GM11168 (cell line): Measurements from ENCODE around the gene IMMP2L.

Source experiments
- in situ Hi-C: fragments of 300-500 bp; cut with MboI; formaldehyde crosslinking; loops from one replicate; pipeline ENCODE4 v1.12.0; 2022; ENCODE audit warnings: low sequenced_read_pairs; ENCODE audit not compliant: unreplicated experiment

Gene IMMP2L

DNA sequence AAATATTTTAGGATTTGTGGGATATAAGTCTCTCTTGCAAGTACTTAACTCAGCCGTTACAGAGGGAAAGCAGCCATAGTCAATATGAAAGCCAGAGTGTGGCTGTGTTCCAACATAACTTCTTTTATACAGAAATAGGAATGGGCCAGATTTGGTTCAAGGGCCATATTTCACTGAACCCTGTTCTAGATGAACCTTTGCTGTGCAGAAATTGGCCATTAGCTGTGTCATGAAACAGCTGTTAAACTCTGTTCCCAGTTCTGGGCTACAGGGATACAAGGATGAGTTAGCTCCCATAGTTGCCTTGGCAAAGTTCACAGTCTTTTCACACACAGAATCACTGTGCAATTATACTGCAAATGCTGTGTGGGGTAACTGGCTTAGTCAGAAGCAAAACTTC lies 685.3 kb downstream of the IMMP2L start:
- in situ Hi-C loops = no loop called here

DNA sequence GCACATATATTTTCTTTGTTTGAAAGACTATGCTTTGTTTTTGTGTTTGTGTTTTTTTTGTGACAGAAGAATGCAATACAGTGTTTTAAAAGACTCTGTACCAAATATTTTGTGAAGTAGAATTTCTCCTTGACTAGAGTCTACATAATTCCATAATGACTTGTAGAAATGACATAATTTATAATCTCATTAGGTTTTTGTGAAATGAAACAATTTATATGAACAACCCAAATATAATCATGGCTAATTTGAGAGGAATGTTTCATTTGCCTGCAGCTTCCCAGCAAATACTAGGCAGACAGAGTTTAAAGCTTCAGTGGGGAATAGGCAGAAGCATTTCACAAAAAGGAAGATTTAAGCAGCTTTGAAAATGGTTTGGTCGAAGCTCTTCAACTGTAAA lies 686.9 kb downstream of the IMMP2L start:
- in situ Hi-C loops = no loop called here

DNA sequence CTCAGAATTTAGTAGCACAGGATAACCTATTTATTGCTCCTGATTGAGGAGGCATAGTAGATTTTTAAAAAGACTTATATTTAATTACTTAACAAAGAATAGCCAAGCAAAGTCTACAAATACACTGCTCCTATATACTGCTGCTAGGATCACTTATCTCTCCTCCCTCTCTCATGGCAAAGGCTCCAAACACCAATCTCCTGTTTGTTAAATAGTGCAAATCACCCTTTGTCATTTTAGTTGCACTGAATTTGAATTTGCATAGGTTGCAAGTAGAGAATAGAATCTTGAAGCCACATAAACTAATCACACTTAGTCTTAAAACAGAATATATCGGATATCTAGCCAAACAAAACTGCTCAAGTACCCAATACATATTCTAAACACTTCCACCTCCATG lies 690.4 kb downstream of the IMMP2L start:
- in situ Hi-C loops = no loop called here

DNA sequence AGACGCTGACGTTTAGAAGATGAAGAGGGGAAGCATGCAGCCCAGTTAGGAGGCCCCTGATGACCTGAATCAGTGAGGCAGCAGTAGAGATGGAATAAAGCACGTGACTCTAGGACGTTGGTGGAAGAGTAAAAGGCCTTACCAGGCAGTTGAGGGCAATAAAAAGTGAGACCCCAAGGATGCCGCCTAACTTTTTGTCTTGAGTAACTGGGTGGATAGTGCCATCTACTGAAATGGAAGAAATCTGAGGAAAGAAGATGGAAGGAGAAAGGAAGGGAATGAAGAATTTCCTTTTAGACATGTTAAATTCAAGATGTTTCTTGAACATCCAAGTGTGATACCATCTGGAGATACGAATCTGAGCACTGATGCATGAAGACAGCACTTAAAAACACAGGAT lies 691.4 kb downstream of the IMMP2L start:
- in situ Hi-C loops = no loop called here

DNA sequence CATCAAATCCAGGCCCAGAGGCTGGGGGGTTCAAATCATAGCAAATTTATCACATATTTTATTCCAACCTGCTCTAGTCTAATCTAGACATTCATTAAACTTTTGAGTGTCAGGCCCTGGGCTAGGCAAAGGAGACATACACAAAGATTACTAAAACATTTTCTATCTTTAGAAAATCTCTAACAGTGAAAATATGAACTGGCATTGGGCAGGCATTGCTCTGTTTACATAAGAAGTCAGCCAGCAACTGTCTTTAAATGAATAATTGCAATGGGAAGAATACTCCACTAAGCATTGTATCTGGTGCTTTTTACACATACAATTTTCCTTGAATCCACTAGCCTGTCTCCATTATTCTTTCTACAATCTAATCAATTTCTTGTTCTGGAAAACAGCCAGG lies 693.8 kb downstream of the IMMP2L start:
- in situ Hi-C loops = no loop called here

DNA sequence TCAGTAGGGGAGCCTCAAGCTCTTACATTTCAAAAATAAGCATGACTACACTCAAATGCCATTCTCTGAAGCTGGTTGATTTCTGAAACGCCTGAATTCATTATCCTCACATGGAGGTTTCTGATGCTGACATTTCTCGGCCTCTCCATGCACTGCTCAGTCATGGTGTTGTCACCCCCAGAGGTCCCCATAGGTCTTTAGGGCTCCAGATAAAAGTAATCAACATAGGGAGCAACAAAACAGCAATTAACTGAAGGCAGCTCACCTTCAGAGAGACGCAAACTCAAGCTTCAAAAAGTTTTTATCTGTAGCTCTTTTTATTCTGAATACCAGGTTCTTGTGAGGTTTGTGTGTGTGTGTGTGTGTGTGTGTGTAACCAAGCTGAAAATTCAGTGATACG lies 694.5 kb downstream of the IMMP2L start:
- in situ Hi-C loops = no loop called here

DNA sequence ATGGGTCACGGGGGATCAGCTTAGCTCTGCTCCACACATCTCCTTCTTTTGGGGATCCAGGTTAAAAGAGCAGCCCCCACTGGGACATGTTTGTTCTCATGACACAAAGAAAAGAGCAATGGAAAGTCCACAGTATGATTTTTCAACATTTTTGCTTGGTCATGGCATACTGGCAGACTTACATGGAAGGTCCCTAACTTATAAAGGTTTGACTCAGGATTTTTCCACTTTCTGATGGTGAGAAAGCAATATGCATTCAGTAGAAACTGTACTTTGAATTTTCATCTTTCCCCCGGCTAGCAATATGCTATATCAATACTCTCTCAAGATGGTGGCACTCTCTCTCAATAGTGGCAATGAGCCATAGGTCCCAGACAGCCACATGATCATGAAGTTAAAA lies 699.0 kb downstream of the IMMP2L start:
- in situ Hi-C loops = no loop called here

DNA sequence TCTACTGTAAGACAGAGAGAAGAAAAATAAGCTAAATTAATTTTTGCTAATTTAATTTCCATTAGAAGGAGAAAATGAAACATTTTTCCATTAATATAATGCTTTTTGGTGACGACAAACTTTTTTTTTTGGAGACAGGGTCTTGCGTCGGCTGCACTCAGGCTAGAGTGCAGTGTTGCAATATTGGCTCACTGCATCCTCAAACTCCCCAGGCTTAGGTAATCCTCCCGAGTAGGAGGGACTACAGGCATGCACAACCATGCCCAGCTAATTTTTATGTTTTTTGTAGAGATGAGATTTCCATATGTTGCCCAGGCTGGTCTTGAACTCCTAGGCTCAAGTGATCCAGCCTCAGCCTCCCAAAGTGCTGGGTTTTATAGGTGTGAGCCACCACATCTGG lies 701.1 kb downstream of the IMMP2L start:
- in situ Hi-C loops = no loop called here

DNA sequence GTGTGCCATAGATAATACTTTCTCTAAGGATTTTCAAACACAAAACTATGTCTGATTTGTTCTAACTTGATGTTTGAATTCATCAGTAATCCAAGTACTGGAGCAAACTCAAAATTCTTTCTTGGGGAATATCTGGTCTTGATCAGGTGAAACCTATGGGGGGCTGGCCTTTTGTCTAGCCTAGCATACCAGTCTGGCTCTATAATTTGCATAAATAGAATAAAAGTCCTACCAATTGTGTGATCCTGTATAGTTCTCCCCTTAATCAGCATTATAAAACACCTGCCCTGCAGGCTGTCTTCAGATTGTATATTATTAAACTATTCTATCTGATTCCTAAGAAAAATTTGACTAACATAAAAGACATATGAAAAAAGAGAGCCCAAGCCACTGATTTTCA lies 705.2 kb downstream of the IMMP2L start:
- in situ Hi-C loops = no loop called here

DNA sequence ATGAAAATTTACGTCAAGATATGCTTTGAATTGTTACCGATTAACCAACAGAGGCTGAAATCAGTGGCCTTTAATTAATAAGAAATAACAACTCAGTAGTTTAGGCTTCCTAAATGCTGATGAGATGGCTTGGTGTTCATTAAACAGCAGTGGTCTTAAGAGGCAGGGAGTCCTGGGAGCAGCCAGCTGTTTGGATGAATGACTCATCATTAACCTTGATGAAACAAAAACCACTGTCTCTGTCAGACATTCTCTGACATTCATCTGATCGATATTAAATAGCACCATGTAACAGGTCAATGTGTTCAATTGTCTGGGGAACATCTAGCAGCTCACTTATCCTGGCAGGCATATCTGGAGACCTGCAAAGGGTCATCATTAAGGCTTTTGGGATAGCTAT lies 705.6 kb downstream of the IMMP2L start:
- in situ Hi-C loops = no loop called here

DNA sequence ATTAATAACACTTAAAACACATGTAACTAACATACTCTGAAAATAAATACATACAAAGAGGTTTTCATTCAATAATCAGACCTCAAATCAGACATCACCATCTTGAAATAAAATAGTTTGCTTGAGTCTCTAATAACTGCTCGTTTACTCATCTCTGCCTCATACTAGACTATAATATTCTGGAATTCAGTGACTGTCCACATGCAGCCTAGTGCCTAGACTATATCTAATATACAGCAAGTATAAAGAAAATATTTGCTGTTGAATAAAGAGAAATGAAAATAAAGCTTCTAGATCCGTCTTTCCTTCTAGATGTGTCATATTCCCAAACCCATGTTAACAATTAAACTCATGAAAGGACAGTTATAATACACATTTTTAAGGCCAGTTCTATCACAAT lies 707.6 kb downstream of the IMMP2L start:
- in situ Hi-C loops = no loop called here

DNA sequence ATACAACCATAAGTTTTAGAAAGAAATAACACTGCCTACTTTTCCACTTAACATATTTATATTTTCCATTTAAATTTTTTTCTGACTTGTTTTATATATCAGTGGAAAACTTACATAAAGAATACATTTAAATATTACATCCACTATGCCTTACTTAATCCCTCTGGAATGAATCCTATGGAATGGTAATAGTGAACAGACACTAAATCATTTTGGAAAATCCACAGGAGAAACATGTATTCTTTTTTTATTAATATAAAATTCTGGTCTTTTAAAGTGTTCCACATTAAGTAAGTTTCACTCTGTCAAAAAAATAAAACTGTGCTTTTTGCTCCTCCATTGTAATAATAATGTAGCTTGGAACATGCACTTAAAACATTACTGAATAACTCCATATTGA lies 708.1 kb downstream of the IMMP2L start:
- in situ Hi-C loops = no loop called here

DNA sequence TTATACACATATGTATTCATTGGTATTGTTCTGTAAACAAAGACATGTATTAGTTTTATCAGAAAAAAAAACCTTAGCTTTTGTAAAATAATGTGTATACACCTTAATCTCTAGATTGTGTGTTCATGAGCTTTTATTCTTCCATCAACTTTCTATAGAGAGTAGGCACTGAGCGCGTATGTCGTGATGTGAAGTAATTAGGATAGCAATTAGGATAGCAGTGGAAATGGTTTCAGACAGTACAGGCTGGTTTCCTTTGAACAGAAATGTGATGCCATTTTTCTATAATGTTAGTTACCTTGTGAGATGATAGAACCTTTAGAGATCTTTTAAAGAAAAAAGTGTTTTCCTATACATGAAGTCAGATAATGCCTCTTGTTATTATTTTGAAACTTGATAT lies 709.0 kb downstream of the IMMP2L start:
- in situ Hi-C loops = no loop called here

DNA sequence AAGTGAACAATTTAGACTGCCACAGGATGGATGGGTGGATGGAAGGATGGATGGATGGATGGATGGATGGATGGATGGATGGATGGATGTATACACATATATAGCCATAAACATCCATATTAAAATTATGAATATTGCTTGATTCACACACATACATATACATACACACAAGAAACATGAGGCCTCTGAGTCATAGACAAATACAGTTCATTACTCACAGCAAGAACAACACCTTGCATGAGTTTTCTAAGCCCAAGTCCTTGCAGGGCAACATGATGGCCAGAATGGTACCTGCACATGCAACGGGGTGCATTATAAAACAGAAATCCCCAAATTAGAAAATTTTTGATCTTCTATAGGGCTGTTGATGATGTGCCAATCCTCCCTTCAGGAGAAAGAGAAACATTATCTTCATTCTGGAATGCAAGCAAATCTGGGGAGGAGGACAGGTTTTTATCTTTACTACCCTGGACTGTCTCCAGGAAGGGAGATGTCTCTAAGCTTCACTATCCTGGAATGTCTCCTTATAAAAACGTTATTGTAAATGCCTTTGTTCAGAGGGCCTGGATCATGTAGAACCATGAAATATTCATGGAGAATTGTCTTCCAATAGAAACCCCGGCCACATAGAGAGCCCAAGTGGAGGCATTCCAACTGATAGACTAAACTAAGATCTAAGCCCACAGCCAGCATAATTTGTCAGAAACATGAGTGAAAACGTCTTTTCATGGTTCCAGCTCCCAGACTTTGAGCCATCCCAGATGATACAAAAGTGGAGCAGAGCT lies 709.9 kb downstream of the IMMP2L start:
- in situ Hi-C loops = no loop called here

DNA sequence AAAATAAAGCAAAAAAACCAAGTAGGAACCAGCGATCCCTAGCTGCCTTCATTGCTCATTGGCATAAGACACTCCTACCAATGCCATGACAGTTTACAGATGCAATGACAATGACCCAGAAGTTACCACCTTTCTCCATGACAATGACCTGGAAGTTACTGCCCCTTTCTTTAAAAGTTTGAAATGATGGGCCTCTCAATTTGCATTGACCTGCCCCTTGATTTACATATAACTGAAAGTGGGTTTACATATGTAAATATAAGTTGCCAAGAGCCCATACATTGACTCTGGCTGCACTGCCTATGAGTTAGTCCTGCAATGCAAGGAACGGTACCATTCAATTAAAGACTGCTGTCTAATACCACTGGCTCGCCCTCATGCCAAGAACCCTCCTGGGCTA lies 712.1 kb downstream of the IMMP2L start:
- in situ Hi-C loops = no loop called here

DNA sequence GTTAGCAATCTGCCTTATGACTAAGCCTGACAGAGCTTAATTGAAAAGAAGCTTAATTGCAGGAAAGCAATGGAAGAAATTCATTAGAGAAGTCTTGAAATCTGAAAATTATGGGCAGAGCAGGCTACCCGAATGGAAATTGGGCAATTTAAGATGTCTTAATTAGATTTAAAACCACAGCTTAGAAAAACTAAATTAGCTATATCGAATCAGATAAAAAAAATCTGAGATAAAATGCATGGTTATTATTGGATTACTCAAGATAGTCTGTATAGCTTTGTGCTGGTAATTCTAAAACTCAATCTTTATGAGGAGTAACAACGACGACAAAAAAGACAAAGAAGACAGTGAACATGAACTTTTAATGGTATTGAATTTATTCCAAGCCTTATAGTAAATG lies 719.5 kb downstream of the IMMP2L start:
- in situ Hi-C loops = no loop called here

DNA sequence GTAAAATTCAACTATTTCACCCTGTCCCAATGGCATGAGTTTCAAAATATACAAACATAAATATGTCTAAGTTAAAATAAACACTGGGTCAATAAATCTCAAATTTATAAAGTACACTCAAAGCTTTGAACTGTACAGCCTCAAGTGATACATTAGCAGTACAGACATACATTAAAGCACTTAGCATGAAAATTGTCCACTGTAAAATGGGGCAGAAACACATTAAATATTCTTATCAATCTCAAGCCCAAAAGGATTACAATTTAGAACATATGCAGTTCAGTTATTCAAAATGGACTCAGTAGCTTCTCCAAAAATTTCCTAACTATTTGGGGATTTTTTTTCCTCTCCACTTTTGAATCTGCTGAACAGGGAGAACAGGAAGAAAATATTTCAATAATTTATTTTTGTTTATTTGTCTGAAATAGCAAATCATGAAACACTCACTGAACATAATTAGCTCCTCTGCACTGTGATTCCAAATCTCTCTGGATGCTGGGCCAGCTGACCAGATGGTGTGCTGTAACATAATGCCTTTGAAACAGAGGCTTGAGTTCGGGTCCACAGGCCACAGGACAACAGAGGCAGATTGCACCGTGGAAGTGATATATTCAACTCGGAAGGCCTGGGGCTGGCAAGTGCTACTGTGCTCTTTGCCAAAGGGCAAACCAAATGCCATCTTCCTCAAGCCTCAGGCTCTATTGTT lies 720.3 kb downstream of the IMMP2L start:
- in situ Hi-C loops = no loop called here

DNA sequence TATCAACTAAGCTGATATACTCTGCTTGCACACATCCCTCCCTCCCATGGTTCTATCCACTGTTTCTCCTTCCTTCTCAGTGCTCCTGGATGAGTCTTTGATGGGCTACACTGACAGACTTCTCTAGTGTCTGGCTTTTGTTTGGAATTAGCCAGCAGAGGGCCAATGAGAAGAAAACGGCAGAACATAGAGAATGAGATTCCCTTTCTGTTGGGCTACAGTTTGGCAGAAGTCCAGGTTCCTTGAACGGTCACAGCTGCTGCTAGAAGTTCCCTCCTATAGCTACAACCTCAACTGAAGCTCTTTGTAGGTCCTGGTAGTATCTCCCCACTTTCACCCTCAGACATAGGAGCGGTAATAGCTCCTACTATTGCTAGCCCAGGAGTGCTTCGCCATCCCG lies 722.4 kb downstream of the IMMP2L start:
- in situ Hi-C loops = no loop called here

DNA sequence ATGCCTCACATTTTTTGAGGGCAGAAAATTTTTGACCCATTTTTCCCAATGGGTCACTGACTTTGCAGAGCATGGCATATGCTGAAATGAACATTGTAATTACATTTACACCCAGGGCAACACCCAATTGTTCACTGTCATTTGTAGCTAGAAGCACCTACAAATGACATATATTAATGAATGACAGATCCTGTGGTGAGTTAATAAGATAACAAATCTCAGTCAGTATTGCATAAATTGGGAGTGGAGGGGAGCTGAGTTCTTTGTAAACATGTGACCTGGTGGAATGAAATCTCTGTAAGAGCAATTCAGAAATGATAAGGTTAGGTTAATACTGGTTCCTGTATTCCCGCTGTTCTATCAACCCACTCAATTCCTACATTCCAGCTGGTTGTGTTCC lies 726.4 kb downstream of the IMMP2L start:
- in situ Hi-C loops = no loop called here

DNA sequence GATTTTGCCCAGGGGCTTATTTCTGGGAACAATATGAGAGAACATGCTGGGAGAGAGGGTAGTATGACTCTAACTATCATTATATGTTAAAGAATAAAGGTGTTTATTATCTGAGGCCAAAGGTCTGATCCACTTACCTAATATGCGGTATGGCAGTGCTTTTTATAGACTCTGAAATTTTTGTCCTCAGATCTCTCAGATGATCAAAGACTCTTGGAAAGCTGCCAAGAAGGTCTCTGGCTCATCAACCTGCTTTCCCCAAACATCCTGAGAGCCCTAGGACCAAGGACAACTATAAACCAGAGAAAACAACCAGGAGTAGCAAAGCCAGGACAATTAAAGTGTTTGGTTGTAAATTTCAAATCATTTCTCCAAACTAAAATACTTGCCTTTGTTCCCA lies 727.1 kb downstream of the IMMP2L start:
- in situ Hi-C loops = no loop called here

DNA sequence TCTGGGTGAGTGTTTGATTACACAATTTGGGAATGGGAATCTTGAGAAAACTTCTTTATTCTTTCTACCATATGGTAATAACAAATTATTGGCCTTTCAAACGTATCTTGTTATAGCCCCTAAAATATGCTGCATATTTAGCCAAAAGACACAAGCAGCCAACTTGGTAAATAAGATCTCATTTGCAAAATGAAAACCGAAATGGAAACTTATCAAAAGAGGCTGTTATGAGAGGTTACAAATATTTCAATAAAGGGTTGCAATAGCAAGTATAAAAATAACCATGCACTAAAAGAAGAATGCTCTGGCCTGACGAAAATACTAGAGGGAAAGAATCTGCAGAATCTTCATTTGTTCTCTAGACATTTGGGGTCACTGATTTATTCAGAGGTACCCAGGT lies 730.9 kb downstream of the IMMP2L start:
- in situ Hi-C loops = no loop called here

DNA sequence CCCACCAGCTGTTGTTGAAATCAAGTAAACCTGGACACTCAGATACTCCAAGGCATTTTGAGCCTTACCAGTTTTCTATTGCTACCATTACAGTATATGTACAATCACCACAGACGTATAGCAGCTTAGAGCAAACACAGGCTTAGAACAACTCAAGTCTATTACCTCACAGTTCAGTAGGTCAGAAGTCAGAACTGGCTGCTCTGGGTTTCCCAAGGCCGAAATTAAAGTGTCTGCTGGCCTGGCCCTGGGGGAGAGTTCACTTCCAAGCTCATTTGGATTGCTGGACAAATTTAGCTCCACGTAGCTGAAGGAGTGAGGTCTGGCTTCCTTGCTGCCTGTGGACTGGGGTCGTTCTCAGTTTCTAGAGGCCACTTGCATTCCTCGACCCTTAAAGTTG lies 731.5 kb downstream of the IMMP2L start:
- in situ Hi-C loops = no loop called here
